ENCODE measurements around the gene S1PR1. TPM values are rescaled to one million over a fixed set of nuclear protein-coding genes. Genes with fewer than 3 reads are reported as not detected.
"Not testable (repeated sequence)": the region's sequence is repeated elsewhere in the genome, so short reads cannot be mapped to it uniquely, and the experiment has no call there.

Gene S1PR1
- total and polyA plus RNA-seq, 11 donors, result 37.0 to 175 (median 60.6) TPM

DNA sequence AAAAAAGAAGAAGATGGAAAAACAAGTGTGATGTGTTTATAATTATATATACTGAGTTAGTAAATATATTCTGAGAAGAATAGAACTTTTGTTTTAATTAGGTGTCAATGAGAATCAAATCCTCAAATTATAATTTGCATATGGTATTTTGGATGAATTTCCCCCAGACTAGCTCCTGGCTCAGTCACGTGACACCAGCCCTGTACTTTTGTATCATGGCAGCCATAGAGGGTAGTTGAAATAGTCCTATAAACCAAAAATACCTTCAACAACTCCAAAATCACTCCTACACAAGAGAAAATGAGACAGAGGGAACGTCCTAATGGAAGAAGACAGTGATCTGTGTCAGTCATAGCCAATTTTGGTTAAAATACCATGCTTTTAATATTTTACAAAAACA is 9.0 kb upstream of the S1PR1 start:
- intact Hi-C loops (cut with DNase I), result no loop called here
- no peaks in the 10 kb centered on the region for H3K36me3 ChIP-seq

DNA sequence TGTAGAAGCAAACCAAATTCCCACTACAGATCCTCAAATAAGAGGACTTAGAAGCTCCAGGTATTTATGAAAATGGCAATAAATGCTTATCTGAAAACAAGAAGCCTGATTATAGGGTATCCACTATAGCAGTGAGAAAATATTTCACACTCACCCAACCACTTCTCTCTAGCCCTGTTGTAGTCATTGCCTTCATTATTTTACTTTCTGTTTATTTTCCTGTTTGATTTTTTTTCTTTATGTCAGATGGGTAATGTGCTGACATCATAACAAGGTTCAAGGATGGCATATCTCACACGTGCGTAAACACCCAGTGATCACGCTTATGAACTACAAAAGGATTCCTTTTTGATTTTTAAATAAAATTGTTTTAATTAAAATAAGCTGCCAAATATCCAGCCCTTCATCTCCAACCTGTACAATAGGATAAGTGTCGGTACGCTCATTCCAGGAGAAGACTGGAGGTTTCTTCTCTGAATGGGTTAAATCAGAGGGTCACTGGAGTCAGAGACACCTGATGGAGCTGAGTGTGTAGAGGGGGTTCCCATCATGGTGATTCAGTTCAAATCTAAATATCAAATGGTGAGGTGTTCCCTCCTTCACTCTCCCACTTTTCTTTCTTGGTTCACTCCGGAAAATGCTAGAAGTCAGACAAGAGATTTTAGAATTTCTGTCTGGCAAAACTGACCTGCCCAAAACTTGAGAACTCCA is 8.2 kb upstream of the S1PR1 start:
- no peak for TF ChIP-seq POLR2A (IDR thresholded peaks at IDR 0.05)
- TF ChIP-seq, protein P1, sequence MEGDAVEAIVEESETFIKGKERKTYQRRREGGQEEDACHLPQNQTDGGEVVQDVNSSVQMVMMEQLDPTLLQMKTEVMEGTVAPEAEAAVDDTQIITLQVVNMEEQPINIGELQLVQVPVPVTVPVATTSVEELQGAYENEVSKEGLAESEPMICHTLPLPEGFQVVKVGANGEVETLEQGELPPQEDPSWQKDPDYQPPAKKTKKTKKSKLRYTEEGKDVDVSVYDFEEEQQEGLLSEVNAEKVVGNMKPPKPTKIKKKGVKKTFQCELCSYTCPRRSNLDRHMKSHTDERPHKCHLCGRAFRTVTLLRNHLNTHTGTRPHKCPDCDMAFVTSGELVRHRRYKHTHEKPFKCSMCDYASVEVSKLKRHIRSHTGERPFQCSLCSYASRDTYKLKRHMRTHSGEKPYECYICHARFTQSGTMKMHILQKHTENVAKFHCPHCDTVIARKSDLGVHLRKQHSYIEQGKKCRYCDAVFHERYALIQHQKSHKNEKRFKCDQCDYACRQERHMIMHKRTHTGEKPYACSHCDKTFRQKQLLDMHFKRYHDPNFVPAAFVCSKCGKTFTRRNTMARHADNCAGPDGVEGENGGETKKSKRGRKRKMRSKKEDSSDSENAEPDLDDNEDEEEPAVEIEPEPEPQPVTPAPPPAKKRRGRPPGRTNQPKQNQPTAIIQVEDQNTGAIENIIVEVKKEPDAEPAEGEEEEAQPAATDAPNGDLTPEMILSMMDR (IDR thresholded peaks at IDR 0.05), result no peak
- ATAC-seq (no peak), DNase-seq (no peak)
- Histone ChIP-seq H3K4me3 (no peak overlapping the region), H3K9me3 (peaks cover 0 to 5% (median 0%) of the 10 kb centered on the region in 12 donors), H3K4me1 (peaks cover 0 to 2% (median 0%) of the 10 kb centered on the region in 12 donors), H3K27me3 (no peaks in the 10 kb centered on the region), H3K27ac (no peak overlapping the region), H3K36me3 (no peaks in the 10 kb centered on the region)
- intact Hi-C loops (cut with DNase I), result no loop called here
- WGBS, 4 donors, result 92 to 93% (median 92%) methylated on average over 6 of the region's 6 CpGs

More for the DNA sequence above, 9.0 kb upstream of the S1PR1 start:
- TF ChIP-seq, protein P1 (IDR thresholded peaks at IDR 0.05), result no peak
- no peak for TF ChIP-seq POLR2A (IDR thresholded peaks at IDR 0.05)
- Histone ChIP-seq H3K9me3 (peaks cover 0 to 5% (median 0%) of the 10 kb centered on the region in 12 donors), H3K27ac (no peak overlapping the region), H3K4me1 (no peaks in the 10 kb centered on the region), H3K27me3 (no peaks in the 10 kb centered on the region), H3K4me3 (no peak overlapping the region)
- no peak for ATAC-seq
- WGBS, 4 donors, result 86 to 91% (median 90%) methylated on average over 2 of the region's 2 CpGs
- DNase-seq, result no peak

DNA sequence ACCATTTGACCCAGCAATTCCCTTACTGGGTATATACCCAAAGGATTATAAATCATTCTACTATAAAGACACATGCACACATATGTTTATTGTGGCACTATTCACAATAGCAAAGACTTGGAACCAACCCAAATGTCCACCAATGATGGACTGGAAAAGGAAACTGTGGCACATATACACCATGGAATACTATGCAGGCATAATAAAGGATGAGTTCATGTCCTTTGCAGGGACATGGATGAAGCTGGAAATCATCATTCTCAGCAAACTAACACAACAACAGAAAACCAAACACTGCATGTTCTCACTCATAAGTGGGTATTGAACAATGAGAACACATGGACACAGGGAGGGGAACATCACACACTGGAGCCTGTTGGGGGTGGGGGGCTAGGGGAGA is 4.6 kb upstream of the S1PR1 start:
- intact Hi-C loops (cut with DNase I), result loop anchor here in 3 of 10 donors (5.0 to 10.0 kb wide), 4 partner anchors 40 to 207 kb away; partner anchors contain the start of gene DPH5 (in 1 of the 3)
- H3K9me3 ChIP-seq, H3K36me3 ChIP-seq, ATAC-seq, H3K27me3 ChIP-seq, H3K27ac ChIP-seq, H3K4me3 ChIP-seq, DNase-seq: not testable (repeated sequence)
- peaks cover 0 to 25% (median 12%) of the 10 kb centered on the region in 12 donors for H3K4me1 ChIP-seq

DNA sequence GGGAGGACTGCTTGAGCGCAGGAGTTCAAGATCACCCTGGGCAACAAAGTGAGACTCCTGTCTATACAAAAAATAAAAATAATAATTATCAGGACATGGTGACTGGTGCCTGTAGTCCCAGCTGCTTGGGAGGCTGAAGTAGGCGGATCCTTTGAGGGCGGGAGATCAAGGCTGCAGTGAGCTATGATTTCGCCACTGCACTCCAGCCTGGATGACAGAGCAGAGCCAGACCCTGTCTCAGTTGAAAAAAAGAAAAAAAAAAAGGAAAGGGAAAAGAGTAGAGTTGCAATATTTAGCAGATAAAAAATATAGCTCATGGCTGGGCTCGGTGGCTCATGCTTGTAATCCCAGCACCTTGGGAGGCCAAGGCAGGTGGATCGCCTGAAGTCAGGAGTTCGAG is 3.3 kb upstream of the S1PR1 start:
- Histone ChIP-seq H3K9me3 (peaks cover 0 to 5% (median 0%) of the 10 kb centered on the region in 12 donors), H3K27ac (peak overlapping the region in 4 of 12 donors; percentile 3 to 91 (median 8)), H3K4me1 (peaks cover 0 to 31% (median 12%) of the 10 kb centered on the region in 12 donors), H3K36me3 (no peaks in the 10 kb centered on the region), H3K27me3 (no peaks in the 10 kb centered on the region), H3K4me3 (no peak overlapping the region)
- ATAC-seq, result no peak
- WGBS, 4 donors, result 85 to 92% (median 88%) methylated on average over 7 of the region's 7 CpGs
- intact Hi-C loops (cut with DNase I), result loop anchor here in 3 of 10 donors (5.0 to 10.0 kb wide), 4 partner anchors 41 to 209 kb away; partner anchors contain the start of gene DPH5 (in 1 of the 3)
- TF ChIP-seq, protein P1 (IDR thresholded peaks at IDR 0.05), result no peak
- no peak for TF ChIP-seq POLR2A (IDR thresholded peaks at IDR 0.05)
- DNase-seq, result no peak

All from heart left ventricle (tissue), 16 donors.